Astrocyte (in vitro differentiated cells and primary cell): Measurements from ENCODE around the gene SUMO3. TPM values are rescaled to one million over a fixed set of nuclear protein-coding genes. Genes with fewer than 3 reads are reported as not detected.

Source experiments
- DNase-seq: peaks from one replicate; pipeline ENCODE4 v3.0.0-alpha.2; 2010; ENCODE audit warnings: low read depth
- FAIRE-seq: peaks from 2 replicates; lab custom pipeline; 2011; peaks lifted over from hg19 to GRCh38; lab: Jason Lieb, UNC
- H2AFZ ChIP-seq: 2 replicates; pipeline ENCODE4 v1.6.0; 2012; ENCODE audit warnings: low read depth, low read length, inconsistent platforms
- H3K27ac ChIP-seq: 2 replicates; pipeline ENCODE4 v1.5.1; 2011; ENCODE audit warnings: low read depth, low read length, inconsistent platforms
- H3K27me3 ChIP-seq: 2 replicates; pipeline ENCODE4 v1.6.0; 2011; ENCODE audit warnings: low read length, inconsistent platforms; ENCODE audit not compliant: insufficient read depth
- H3K36me3 ChIP-seq: 2 replicates; pipeline ENCODE4 v1.5.1; 2011; ENCODE audit warnings: low read length, inconsistent platforms; ENCODE audit not compliant: insufficient read depth
- H3K4me1 ChIP-seq: 2 replicates; pipeline ENCODE4 v1.5.1; 2011; ENCODE audit warnings: low read length, inconsistent platforms; ENCODE audit not compliant: insufficient read depth
- H3K4me2 ChIP-seq: 2 replicates; pipeline ENCODE4 v1.6.0; 2012; ENCODE audit warnings: low read length, inconsistent platforms
- H3K4me3 ChIP-seq: 2 replicates; pipeline ENCODE4 v1.5.1; 2011; ENCODE audit warnings: low read depth, mild to moderate bottlenecking, low read length, inconsistent platforms; ENCODE audit not compliant: insufficient read depth
- H3K79me2 ChIP-seq: 2 replicates; pipeline ENCODE4 v1.6.0; 2012; ENCODE audit warnings: mild to moderate bottlenecking, low read length, inconsistent platforms; ENCODE audit not compliant: insufficient read depth
- H3K9ac ChIP-seq: 2 replicates; pipeline ENCODE4 v1.6.0; 2012; ENCODE audit warnings: mild to moderate bottlenecking, low read length, inconsistent platforms
- H3K9me3 ChIP-seq: 2 replicates; pipeline ENCODE4 v1.5.1; 2012; ENCODE audit warnings: low read depth, mild to moderate bottlenecking, low read length, inconsistent platforms; ENCODE audit not compliant: insufficient read depth
- H4K20me1 ChIP-seq: 2 replicates; pipeline ENCODE4 v1.6.0; 2012; ENCODE audit warnings: low read length, inconsistent platforms; ENCODE audit not compliant: insufficient read depth
- H3K27ac Mint-ChIP-seq: one replicate; pipeline ENCODE4 v1.8.0; 2021; ENCODE audit warnings: mild to moderate bottlenecking, mixed read lengths; ENCODE audit not compliant: unreplicated experiment
- H3K27me3 Mint-ChIP-seq: one replicate; pipeline ENCODE4 v1.8.0; 2021; ENCODE audit warnings: low read depth, mixed read lengths; ENCODE audit not compliant: unreplicated experiment
- H3K36me3 Mint-ChIP-seq: one replicate; pipeline ENCODE4 v1.8.0; 2021; ENCODE audit warnings: low read depth, mixed read lengths; ENCODE audit not compliant: unreplicated experiment
- H3K4me1 Mint-ChIP-seq: one replicate; pipeline ENCODE4 v1.8.0; 2021; ENCODE audit warnings: low read depth, mixed read lengths; ENCODE audit not compliant: unreplicated experiment
- H3K4me3 Mint-ChIP-seq: one replicate; pipeline ENCODE4 v1.8.0; 2021; ENCODE audit warnings: mild to moderate bottlenecking, moderate library complexity, mixed read lengths; ENCODE audit not compliant: unreplicated experiment
- H3K9me3 Mint-ChIP-seq: one replicate; pipeline ENCODE4 v1.8.0; 2021; ENCODE audit warnings: mild to moderate bottlenecking, mixed read lengths; ENCODE audit not compliant: unreplicated experiment
- EZH2 ChIP-seq: IDR thresholded peaks from 2 replicates; pipeline ENCODE4 v1.6.1; 2012; ENCODE audit warnings: mild to moderate bottlenecking, low read length, inconsistent platforms; ENCODE audit not compliant: insufficient read depth
- total RNA-seq: library from RNA; stranded (reverse); gene quantifications from 2 replicates; pipeline ENCODE4 v1.2.1, GENCODE V29; 2021
- TF ChIP-seq, protein P1 (sequence below): IDR thresholded peaks from 2 replicates; pipeline ENCODE4 v1.5.1; 2011; ENCODE audit warnings: low read depth, mild to moderate bottlenecking, inconsistent platforms, low read length, moderate library complexity; ENCODE audit not compliant: insufficient read depth

SUMO3 gene
- total RNA-seq, 1 donor from 2014 or later = 83.5 TPM

- Histone ChIP-seq H4K20me1 (peaks cover 29% of the 10 kb centered on the region), H3K4me2 (no peak overlapping the region), H3K4me1 (no peaks in the 10 kb centered on the region), H3K79me2 (peaks cover 30% of the 10 kb centered on the region), H3K4me3 (no peak overlapping the region), H3K36me3 (no peaks in the 10 kb centered on the region), H3K9ac (no peak overlapping the region), H3K9me3 (peaks cover 11% of the 10 kb centered on the region), H2AFZ (no peak overlapping the region), H3K27me3 (no peaks in the 10 kb centered on the region), H3K27ac (no peak overlapping the region)
- Mint-ChIP-seq H3K4me3 (peak overlapping the region; percentile 73), H3K27me3 (peaks cover 3% of the 10 kb centered on the region), H3K27ac (no peak overlapping the region), H3K4me1 (peaks cover 5% of the 10 kb centered on the region), H3K9me3 (peaks cover 24% of the 10 kb centered on the region), H3K36me3 (peaks cover 8% of the 10 kb centered on the region)
- DNase-seq (no peak), FAIRE-seq (no peak)
- TF ChIP-seq, protein P1, sequence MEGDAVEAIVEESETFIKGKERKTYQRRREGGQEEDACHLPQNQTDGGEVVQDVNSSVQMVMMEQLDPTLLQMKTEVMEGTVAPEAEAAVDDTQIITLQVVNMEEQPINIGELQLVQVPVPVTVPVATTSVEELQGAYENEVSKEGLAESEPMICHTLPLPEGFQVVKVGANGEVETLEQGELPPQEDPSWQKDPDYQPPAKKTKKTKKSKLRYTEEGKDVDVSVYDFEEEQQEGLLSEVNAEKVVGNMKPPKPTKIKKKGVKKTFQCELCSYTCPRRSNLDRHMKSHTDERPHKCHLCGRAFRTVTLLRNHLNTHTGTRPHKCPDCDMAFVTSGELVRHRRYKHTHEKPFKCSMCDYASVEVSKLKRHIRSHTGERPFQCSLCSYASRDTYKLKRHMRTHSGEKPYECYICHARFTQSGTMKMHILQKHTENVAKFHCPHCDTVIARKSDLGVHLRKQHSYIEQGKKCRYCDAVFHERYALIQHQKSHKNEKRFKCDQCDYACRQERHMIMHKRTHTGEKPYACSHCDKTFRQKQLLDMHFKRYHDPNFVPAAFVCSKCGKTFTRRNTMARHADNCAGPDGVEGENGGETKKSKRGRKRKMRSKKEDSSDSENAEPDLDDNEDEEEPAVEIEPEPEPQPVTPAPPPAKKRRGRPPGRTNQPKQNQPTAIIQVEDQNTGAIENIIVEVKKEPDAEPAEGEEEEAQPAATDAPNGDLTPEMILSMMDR = no peak
- no peak for TF ChIP-seq EZH2
These were observed 1.7 kb upstream of the SUMO3 start for GRCh38 chr21:44819283-44820243.

DNA sequence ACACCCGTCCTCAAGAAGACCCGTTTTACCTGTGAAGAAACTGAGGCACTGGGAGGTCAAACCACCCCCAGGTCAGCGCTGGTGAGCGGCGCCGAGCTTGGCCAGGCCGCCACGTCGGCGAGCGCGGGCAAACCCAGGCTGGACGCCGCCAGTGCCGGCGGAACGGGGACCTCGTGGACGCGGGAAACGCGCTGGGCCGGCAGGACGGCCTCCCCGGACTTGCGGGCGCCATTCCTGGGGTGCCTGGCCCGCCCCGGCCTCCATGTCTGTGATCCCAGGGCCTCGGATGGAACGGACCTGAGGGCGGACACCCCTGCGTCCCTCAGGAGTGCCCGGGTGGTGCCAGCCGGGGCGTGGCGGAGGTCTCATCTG, 764 bp upstream of the SUMO3 start:
- peaks cover 5% of the 10 kb centered on the region for H3K4me1 Mint-ChIP-seq
- TF ChIP-seq EZH2 = no peak
- TF ChIP-seq, protein P1 = no peak

GRCh38 chr21:44817506-44817880, 369 bp downstream of the SUMO3 start:
- Histone ChIP-seq H3K9ac (peak overlapping the region; percentile 85), H3K36me3 (no peaks in the 10 kb centered on the region), H3K27ac (peak overlapping the region; percentile 72), H2AFZ (peak overlapping the region; percentile 47), H3K79me2 (peaks cover 50% of the 10 kb centered on the region), H3K4me1 (no peaks in the 10 kb centered on the region), H3K4me2 (peak overlapping the region; percentile 96), H3K4me3 (peak overlapping the region; percentile 73), H4K20me1 (peaks cover 50% of the 10 kb centered on the region), H3K9me3 (peaks cover 8% of the 10 kb centered on the region), H3K27me3 (no peaks in the 10 kb centered on the region)
- TF ChIP-seq, protein P1 = no peak
- no peak for TF ChIP-seq EZH2
- peaks cover 5% of the 10 kb centered on the region for H3K4me1 Mint-ChIP-seq
- peak; percentile 63 for DNase-seq
- H3K4me3 Mint-ChIP-seq = peak overlapping the region; percentile 67
- H3K27ac Mint-ChIP-seq = no peak overlapping the region
- peaks cover 12% of the 10 kb centered on the region for H3K9me3 Mint-ChIP-seq
- H3K27me3 Mint-ChIP-seq = peaks cover 2% of the 10 kb centered on the region
- H3K36me3 Mint-ChIP-seq = peaks cover 6% of the 10 kb centered on the region
- no peak for FAIRE-seq

More for the DNA sequence above, 764 bp upstream of the SUMO3 start:
- peaks cover 22% of the 10 kb centered on the region for H3K9me3 Mint-ChIP-seq
- Histone ChIP-seq H3K4me3 (peak overlapping the region; percentile 58), H2AFZ (peak overlapping the region; percentile 78), H3K4me2 (peak overlapping the region; percentile 96), H3K9ac (peak overlapping the region; percentile 85), H3K4me1 (no peaks in the 10 kb centered on the region), H3K27me3 (no peaks in the 10 kb centered on the region), H3K36me3 (no peaks in the 10 kb centered on the region), H4K20me1 (peaks cover 38% of the 10 kb centered on the region), H3K9me3 (peaks cover 11% of the 10 kb centered on the region), H3K79me2 (peaks cover 39% of the 10 kb centered on the region), H3K27ac (peak overlapping the region; percentile 72)
- H3K27ac Mint-ChIP-seq = no peak overlapping the region
- DNase-seq (no peak), FAIRE-seq (no peak)
- H3K36me3 Mint-ChIP-seq = peaks cover 8% of the 10 kb centered on the region
- H3K27me3 Mint-ChIP-seq = peaks cover 2% of the 10 kb centered on the region
- H3K4me3 Mint-ChIP-seq = peak overlapping the region; percentile 54
